Tibial nerve (tissue), 4 donors: Measurements from ENCODE around the gene ANKDD1A. TPM values are rescaled to one million over a fixed set of nuclear protein-coding genes. Genes with fewer than 3 reads are reported as not detected.

Experiments used
- DNase-seq, 2 donors: peaks; one replicate each; pipeline ENCODE4 v3.0.0-alpha.2; 2019; ENCODE audit warnings: low spot score in 2 of 2
- H3K27ac ChIP-seq, 4 donors: fragments of 200-600 bp; sonication (generic) in 3 of 4; one replicate each; pipeline ENCODE4 v1.5.1; 2017 to 2019; ENCODE audit warnings: mild to moderate bottlenecking in 1 of 4
- H3K27me3 ChIP-seq, 2 donors: fragments of 200-600 bp; sonication (generic) in 1 of 2; one replicate each; pipeline versions ENCODE4 v1.5.1 to v1.6.0; 2017 to 2019
- H3K36me3 ChIP-seq, 3 donors: fragments of 200-600 bp; sonication (generic); one replicate each; pipeline ENCODE4 v1.5.1; 2018 to 2019
- H3K4me1 ChIP-seq, 4 donors: fragments of 200-600 bp; sonication (generic) in 3 of 4; one replicate each; pipeline ENCODE4 v1.5.1; 2017 to 2019
- H3K4me3 ChIP-seq, 4 donors: fragments of 200-600 bp; sonication (generic) in 3 of 4; one replicate each; pipeline ENCODE4 v1.5.1; 2017 to 2019; ENCODE audit warnings: mild to moderate bottlenecking in 1 of 4, moderate library complexity in 1 of 4
- H3K9me3 ChIP-seq, 4 donors: fragments of 200-600 bp; sonication (generic) in 3 of 4; one replicate each; pipeline ENCODE4 v1.5.1; 2017 to 2019
- EP300 ChIP-seq, 2 donors: sonication (generic); formaldehyde crosslinking; IDR thresholded peaks; one replicate each; pipeline ENCODE4 v1.6.1; 2017; ENCODE audit warnings: antibody characterized with exemption in 2 of 2, mild to moderate bottlenecking in 1 of 2
- POLR2A ChIP-seq, 2 donors: fragments of 450-650 bp; IDR thresholded peaks; one replicate each; pipeline ENCODE4 v1.6.1; 2017; ENCODE audit warnings: antibody characterized with exemption in 2 of 2, mild to moderate bottlenecking in 2 of 2, moderate library complexity in 2 of 2
- WGBS, 2 donors: methylation state at CpG; one replicate each; pipeline ENCODE4 v1.1.5; 2018; 5-methylcytosine and 5-hydroxymethylcytosine counted together
- total RNA-seq, 4 donors: library from RNA; depleted of rRNA; stranded (reverse); fragments of >200 nt; gene quantifications; one replicate each; pipeline ENCODE4 v1.1.0, GENCODE V29; 2016
- TF ChIP-seq, protein P1 (sequence below), 5 experiments: fragments of 200-600 bp in 3 of 5; fragments of 450-650 bp in 2 of 5; sonication (generic) in 3 of 5; IDR thresholded peaks; one replicate each; pipeline ENCODE4 v1.5.1; 2016 to 2019; ENCODE audit warnings: antibody characterized with exemption in 5 of 5, mild to moderate bottlenecking in 3 of 5, moderate library complexity in 2 of 5

Gene ANKDD1A
- total RNA-seq, 4 donors from 2014 or later, result 18.2 to 39.3 (median 26.3) TPM

DNA sequence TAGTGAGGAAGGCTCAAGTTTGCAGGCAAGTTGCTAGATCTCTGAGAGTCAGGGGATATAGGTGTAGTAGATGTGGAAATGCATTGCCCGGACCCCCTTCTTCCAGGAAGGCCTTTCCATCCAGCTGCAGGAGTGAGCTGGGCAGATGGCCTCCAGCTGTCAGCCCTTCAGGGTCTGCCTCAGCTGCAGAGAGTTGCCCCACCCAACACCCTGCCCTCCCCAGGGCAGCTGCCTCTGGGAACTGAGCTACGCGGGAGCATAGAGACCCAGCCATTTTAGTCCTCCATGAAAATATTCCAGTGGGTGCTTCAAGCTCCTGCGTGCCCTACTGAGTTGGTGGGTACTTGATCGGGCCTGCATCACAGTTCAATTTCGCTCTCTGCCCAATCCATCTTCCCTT is 48.5 kb downstream of the ANKDD1A start:
- Histone ChIP-seq H3K27ac (no peak overlapping the region), H3K4me3 (no peak overlapping the region), H3K9me3 (no peaks in the 10 kb centered on the region), H3K36me3 (peaks cover 0 to 95% (median 24%) of the 10 kb centered on the region in 3 donors), H3K27me3 (no peaks in the 10 kb centered on the region), H3K4me1 (no peaks in the 10 kb centered on the region)
- DNase-seq, result no peak
- TF ChIP-seq, protein P1, sequence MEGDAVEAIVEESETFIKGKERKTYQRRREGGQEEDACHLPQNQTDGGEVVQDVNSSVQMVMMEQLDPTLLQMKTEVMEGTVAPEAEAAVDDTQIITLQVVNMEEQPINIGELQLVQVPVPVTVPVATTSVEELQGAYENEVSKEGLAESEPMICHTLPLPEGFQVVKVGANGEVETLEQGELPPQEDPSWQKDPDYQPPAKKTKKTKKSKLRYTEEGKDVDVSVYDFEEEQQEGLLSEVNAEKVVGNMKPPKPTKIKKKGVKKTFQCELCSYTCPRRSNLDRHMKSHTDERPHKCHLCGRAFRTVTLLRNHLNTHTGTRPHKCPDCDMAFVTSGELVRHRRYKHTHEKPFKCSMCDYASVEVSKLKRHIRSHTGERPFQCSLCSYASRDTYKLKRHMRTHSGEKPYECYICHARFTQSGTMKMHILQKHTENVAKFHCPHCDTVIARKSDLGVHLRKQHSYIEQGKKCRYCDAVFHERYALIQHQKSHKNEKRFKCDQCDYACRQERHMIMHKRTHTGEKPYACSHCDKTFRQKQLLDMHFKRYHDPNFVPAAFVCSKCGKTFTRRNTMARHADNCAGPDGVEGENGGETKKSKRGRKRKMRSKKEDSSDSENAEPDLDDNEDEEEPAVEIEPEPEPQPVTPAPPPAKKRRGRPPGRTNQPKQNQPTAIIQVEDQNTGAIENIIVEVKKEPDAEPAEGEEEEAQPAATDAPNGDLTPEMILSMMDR (IDR thresholded peaks at IDR 0.05), result no peak
- no peak for TF ChIP-seq POLR2A (IDR thresholded peaks at IDR 0.05)
- TF ChIP-seq EP300 (IDR thresholded peaks at IDR 0.05), result no peak
- WGBS, 2 donors, result 91 to 98% methylated on average over 6 of the region's 6 CpGs

DNA sequence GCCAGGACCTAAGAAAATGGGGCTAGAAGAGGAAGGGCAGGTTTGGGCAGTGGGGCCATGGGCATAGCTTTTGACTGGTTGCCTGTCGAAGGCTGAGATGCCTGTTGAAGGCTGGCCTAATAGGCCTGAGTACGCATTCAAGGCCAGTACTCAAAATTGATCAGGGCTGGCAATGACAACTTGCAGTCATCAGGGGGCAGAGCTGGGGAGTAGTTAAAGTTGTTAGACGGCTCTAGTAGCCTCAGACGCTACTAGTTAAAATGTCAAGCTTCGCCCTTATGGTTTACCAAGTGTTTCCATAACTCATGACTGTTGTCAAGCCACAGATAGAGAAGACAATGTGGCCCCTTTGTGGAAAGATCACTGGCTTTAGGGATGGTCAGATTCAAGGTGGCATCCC is 49.3 kb downstream of the ANKDD1A start:
- H3K4me3 ChIP-seq, result no peak overlapping the region

DNA sequence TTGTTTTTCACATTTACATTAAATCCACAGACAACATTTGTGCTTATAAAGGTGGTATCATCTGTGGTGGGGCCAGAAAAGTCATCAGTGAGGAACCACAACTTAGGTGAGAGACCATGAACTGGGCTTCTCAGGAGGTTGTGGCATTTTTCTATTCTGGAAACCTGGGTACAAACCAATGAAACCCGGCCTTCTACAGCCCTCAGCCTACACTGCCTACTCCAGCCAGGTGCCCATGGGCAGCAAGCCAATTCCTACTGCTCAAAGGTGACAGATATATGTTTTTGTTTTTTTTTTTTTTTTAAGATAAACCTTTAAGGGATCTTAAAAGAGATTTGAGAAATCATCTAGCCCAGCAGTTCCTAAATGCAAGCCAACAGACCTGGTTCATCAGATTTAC is 57.7 kb downstream of the ANKDD1A start:
- no peaks in the 10 kb centered on the region for H3K9me3 ChIP-seq
- DNase-seq, result no peak
- 90 to 100% methylated on average over 1 of the region's 1 CpG for WGBS, 2 donors
- no peak overlapping the region for H3K27ac ChIP-seq
- H3K27me3 ChIP-seq, result no peaks in the 10 kb centered on the region
- H3K4me1 ChIP-seq, result no peaks in the 10 kb centered on the region
- peaks cover 0 to 94% (median 24%) of the 10 kb centered on the region in 3 donors for H3K36me3 ChIP-seq
- TF ChIP-seq, protein P1 (IDR thresholded peaks at IDR 0.05), result no peak
- TF ChIP-seq POLR2A (IDR thresholded peaks at IDR 0.05) (no peak), EP300 (IDR thresholded peaks at IDR 0.05) (no peak)
- H3K4me3 ChIP-seq, result no peak overlapping the region

More for the DNA sequence above, 49.3 kb downstream of the ANKDD1A start:
- no peak for TF ChIP-seq EP300 (IDR thresholded peaks at IDR 0.05)
- TF ChIP-seq, protein P1 (IDR thresholded peaks at IDR 0.05), result no peak
- TF ChIP-seq POLR2A (IDR thresholded peaks at IDR 0.05), result no peak
- peaks cover 0 to 94% (median 24%) of the 10 kb centered on the region in 3 donors for H3K36me3 ChIP-seq
- DNase-seq, result no peak
- H3K27me3 ChIP-seq, result no peaks in the 10 kb centered on the region
- WGBS, 2 donors, result 79 to 91% methylated on average over 5 of the region's 5 CpGs
- H3K27ac ChIP-seq, result no peak overlapping the region
- H3K4me1 ChIP-seq, result no peaks in the 10 kb centered on the region
- no peaks in the 10 kb centered on the region for H3K9me3 ChIP-seq

DNA sequence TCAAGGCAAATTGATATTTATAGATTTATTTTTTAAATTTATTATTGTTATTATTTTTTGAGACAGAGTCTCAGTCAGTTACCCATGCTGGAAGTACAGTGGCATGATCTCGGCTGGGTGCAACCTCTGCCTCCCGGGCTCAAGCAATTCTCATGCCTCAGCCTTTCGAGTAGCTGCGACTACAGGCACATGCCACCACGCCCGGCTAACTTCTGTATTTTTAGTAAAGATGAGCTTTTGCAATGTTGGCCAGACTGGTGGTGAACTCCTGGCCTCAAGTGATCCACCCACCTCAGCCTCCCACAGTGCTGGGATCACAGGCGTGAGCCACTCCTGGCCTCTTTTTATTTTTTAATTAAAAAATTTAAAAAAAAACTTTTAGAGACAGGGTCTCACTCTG is 59.0 kb downstream of the ANKDD1A start:
- no peak for DNase-seq
- Histone ChIP-seq H3K36me3 (peaks cover 0 to 94% (median 16%) of the 10 kb centered on the region in 3 donors), H3K9me3 (no peaks in the 10 kb centered on the region), H3K4me3 (no peak overlapping the region), H3K4me1 (no peaks in the 10 kb centered on the region), H3K27me3 (no peaks in the 10 kb centered on the region), H3K27ac (no peak overlapping the region)
- TF ChIP-seq EP300 (IDR thresholded peaks at IDR 0.05) (no peak), POLR2A (IDR thresholded peaks at IDR 0.05) (no peak)
- TF ChIP-seq, protein P1 (IDR thresholded peaks at IDR 0.05), result no peak
- WGBS, 2 donors, result 70 to 71% methylated on average over 7 of the region's 7 CpGs

DNA sequence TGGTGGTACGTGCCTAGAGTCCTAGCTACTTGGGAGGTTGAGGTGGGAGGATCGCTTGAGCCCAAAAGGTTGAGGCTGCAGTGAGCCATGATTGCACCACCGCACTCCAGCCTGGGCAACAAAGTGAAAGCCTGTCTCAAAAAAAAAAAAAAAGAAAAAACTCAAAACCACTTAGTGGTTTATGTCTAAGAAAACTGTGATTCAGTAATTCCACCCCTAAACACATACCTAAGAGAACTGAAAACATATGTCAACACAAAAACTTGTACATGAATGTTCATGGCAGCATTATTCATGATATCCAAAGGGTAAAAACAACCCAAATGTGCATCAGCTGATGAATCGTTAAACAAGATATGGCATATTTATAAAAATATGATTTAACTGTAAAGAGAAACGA is 63.7 kb downstream of the ANKDD1A start:
- no peak for DNase-seq
- peaks cover 0 to 15% (median 7%) of the 10 kb centered on the region in 4 donors for H3K4me1 ChIP-seq
- TF ChIP-seq POLR2A (IDR thresholded peaks at IDR 0.05) (no peak), EP300 (IDR thresholded peaks at IDR 0.05) (no peak)
- TF ChIP-seq, protein P1 (IDR thresholded peaks at IDR 0.05), result no peak
- H3K9me3 ChIP-seq, result no peaks in the 10 kb centered on the region
- peaks cover 0 to 92% (median 21%) of the 10 kb centered on the region in 3 donors for H3K36me3 ChIP-seq
- 86 to 93% methylated on average over 5 of the region's 5 CpGs for WGBS, 2 donors
- no peak overlapping the region for H3K4me3 ChIP-seq
- H3K27me3 ChIP-seq, result no peaks in the 10 kb centered on the region
- H3K27ac ChIP-seq, result no peak overlapping the region
